HG03066 (cell line): ENCODE measurements around the gene TTC17.
"Not testable (repeated sequence)": the region's sequence is repeated elsewhere in the genome, so short reads cannot be mapped to it uniquely, and the experiment has no call there.

Experiments
- ATAC-seq: cut with Tn5 transposase; IDR thresholded peaks from one replicate; pipeline ENCODE4 v1.9.1; 2021; ENCODE audit warnings: low read depth; ENCODE audit not compliant: unreplicated experiment

TTC17 gene

GRCh38 chr11:43440486-43440885, 81.8 kb downstream of the TTC17 start:
- no peak for ATAC-seq

- no peak for ATAC-seq
These were observed 85.1 kb downstream of the TTC17 start for GRCh38 chr11:43443811-43444210.

GRCh38 chr11:43447151-43447550, 88.4 kb downstream of the TTC17 start:
- no peak for ATAC-seq

- no peak for ATAC-seq
These were observed 99.8 kb downstream of the TTC17 start for GRCh38 chr11:43458486-43458885.

GRCh38 chr11:43459246-43459645, 100.5 kb downstream of the TTC17 start:
- ATAC-seq: no peak

DNA sequence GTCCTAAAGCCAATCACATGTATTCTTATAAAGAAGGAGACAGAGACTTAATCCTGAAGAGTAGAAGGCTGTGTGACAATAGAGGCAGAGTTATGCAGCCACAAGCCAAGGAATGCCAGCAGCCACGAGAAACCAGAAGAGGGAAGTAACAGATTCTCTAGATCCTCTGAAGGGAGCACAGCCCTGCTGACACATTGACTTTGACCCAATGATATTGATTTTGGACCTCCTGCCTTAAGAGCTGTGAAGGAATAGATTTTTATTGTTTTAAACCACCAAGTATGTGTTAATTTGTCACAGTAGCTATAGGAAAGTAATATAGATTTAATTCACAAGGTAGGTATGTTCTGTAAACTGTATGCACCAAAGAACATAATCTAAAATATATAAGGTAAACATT, 103.6 kb downstream of the TTC17 start:
- ATAC-seq: no peak

- ATAC-seq: no peak
These were observed 109.2 kb downstream of the TTC17 start for GRCh38 chr11:43467958-43468357.

DNA sequence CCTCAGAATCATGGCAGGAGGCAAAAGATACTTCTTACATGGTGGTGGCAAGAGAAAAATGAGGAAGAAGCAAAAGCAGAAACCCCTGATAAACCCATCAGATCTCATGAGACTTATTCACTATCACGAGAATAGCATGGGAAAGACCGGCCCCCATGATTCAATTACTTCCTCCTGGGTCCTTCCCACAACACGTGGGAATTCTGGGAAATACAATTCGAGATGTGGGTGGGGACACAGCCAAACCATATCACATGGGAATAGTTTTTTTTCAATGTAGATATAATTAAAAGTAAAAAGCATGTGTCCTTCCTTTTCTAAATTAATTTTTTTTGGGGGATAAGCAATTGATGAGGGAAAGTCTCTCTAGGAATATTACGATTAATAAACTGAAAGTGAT, 118.8 kb downstream of the TTC17 start:
- not testable (repeated sequence) for ATAC-seq

DNA sequence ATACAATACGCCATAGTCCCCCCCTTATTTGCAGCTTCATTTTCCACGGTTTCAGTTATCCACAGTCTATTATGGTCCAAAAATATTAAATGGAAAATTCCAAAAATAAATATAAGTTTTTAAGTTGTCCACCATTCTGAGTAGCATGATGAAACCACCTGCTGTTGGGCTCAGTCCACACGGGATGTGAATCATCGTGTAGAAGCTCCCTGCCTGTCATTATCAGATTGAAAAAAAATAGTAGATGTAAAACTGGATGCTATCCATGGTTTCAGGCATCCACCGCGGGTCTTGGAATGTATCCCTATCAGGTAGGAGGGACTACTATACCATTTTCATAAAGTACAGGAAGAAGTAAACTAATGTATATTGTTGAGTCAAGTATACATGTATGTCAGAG, 127.4 kb downstream of the TTC17 start:
- no peak for ATAC-seq

- no peak for ATAC-seq
These were observed 131.2 kb downstream of the TTC17 start for GRCh38 chr11:43489869-43490465.

GRCh38 chr11:43492701-43493100, 134.0 kb downstream of the TTC17 start:
- no peak for ATAC-seq

- ATAC-seq: no peak
These were observed 134.7 kb downstream of the TTC17 start for GRCh38 chr11:43493431-43493830.

DNA sequence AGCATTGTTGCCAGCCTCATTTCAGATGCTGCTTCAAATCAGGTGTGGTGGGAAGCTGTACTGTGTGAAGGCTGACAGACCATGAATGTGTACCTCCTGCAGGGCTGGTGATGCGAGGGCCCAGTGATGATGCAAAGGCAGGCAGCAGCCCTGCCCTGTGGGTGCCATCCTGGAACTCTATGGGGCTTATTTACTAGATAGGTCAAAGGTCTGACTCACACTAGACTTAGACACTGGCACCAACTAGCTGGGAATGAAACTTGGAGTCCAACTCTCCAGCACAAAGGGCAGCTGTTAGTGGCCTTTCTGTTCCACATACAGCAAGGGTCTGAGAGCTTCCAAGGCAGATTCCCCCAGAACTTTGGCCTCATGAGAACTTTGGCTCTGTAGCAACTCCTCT, 138.4 kb downstream of the TTC17 start:
- no peak for ATAC-seq

- no peak for ATAC-seq
These were observed 139.8 kb downstream of the TTC17 start for GRCh38 chr11:43498561-43498960.

GRCh38 chr11:43503417-43503816, 144.7 kb downstream of the TTC17 start:
- no peak for ATAC-seq

DNA sequence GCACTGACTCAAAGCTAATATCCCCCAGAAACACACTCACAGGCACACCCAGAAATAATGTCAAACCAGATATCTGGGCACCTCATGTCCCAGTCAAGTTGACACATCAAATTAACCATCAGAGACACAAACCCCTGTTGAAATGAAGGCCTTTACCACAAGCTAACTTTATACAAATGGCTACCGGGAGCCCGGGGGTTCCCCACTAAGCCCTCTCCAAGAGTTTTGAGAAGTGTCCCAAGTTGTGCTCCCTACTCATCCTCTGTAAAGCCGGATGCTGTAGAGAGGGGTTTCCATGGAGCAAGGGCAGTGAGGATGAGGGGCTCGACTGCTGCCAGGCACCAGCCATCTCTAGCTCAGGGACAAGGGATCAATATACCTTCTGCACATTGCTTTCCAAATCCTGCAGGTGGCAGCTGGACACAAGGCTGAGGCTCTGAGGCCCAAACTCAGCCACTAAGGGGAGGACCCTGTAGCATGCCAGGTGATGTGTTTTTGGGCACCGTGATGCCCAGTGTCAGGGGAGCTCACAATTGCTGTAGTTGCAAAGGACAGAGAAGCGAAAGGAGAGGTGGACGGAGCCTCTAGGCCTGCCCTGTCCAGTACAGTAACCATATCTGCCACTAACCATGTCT, 145.7 kb downstream of the TTC17 start:
- ATAC-seq: no peak

GRCh38 chr11:43505171-43505570, 146.5 kb downstream of the TTC17 start:
- ATAC-seq: no peak

DNA sequence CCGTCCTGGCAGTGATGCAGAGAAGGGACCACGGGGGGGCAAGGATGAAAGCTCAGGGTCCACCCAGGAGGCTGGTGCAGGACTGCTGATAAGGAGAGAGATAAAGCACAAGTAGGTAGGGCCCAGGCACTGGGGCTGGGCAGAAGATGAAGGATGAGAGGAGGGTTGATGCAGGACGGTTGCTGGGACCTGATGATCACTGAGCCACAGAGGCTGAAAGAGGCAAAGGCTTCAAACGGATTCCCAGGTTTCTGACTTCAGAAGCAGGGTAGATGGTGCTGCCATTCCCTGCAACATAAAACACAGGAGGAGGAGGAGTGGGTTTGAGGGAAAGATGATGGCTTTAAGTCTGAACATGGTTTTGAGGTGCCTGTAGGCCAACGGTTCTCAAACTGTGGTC, 148.5 kb downstream of the TTC17 start:
- no peak for ATAC-seq

DNA sequence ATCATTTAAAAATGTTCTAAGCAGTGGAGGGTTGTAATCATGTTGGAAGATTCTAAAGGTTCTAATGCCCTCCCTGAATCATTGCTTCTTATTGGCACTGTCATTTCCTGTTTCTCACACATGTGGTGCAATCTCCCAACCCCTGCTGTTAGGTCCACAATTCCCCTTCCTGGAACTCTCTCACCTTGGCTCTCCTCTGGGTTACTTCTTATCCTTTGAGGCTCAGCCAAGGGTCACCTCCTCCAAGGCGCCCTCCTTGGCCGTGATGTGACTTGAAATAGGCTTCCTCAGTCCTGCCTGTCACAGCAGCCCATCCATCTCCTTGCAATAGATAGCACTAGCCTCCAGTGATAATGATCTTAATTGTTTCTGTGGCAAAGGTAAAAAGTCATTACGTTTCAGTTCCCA, 149.8 kb downstream of the TTC17 start:
- ATAC-seq: no peak

- no peak for ATAC-seq
These were observed 153.2 kb downstream of the TTC17 start for GRCh38 chr11:43511959-43512358.

DNA sequence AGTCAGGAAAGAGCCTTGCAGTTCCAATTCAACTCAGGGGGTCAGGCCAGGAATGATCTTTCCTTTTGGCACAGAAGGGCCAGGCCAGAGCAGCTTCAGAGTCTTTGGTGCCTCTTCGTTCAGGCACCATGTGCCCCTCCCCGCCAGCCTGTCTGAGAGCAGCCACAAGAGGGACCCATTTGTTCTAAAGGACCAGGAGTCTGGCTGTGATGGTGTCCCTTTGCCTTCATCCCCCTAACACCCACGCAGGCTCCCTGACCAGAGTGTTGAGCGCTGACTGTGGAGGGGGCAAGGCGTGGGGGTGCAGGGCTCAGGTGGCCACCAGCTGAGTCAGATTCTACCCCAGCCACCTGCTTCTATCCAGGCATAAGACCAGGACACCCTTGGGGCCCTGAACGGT, 156.4 kb downstream of the TTC17 start:
- ATAC-seq: no peak

- no peak for ATAC-seq
These were observed 157.7 kb downstream of the TTC17 start for GRCh38 chr11:43516316-43516850.
